Measurements from ENCODE around the gene B3GNT4. TPM values are rescaled to one million over a fixed set of nuclear protein-coding genes. Genes with fewer than 3 reads are reported as not detected.

B3GNT4 gene
- total and polyA plus RNA-seq, 2 of the 4 experiments (the other 2 are of a cell fraction): 0.18 to 0.53 TPM

GRCh38 chr12:122235741-122236140 lies 32.2 kb downstream of the B3GNT4 start:
- H3K79me1 ChIP-seq (ENCODE audit: low read depth in 1 of 2, low read length in 2 of 2): no peaks in the 10 kb centered on the region
- no peak for TF ChIP-seq CEBPB (IDR thresholded peaks at IDR 0.05; ENCODE audit: low read depth, low read length)
- TF ChIP-seq NFE2L2 (IDR thresholded peaks at IDR 0.05; ENCODE audit: low read depth, low read length): no peak
- no peak for TF ChIP-seq RFX5 (IDR thresholded peaks at IDR 0.05; ENCODE audit: low read depth, low read length)
- no peak for TF ChIP-seq FOS (IDR thresholded peaks at IDR 0.05; ENCODE audit: low read depth, low read length)
- TF ChIP-seq USF2 (IDR thresholded peaks at IDR 0.05; ENCODE audit: low read depth, low read length): no peak
- no peak for TF ChIP-seq RAD21 (IDR thresholded peaks at IDR 0.05; ENCODE audit: low read length)
- no peak for TF ChIP-seq ELK1 (IDR thresholded peaks at IDR 0.05; ENCODE audit: borderline replicate concordance, low read depth, low read length)
- no peak for TF ChIP-seq MAFK (IDR thresholded peaks at IDR 0.05; ENCODE audit: low read depth, low read length)
- no peak for TF ChIP-seq MAZ (IDR thresholded peaks at IDR 0.05; ENCODE audit: borderline replicate concordance, low read depth, low read length)
- no peak for TF ChIP-seq MXI1 (IDR thresholded peaks at IDR 0.05; ENCODE audit: borderline replicate concordance, low read depth, low read length)
- no peak for TF ChIP-seq POLR2A (IDR thresholded peaks at IDR 0.05; ENCODE audit: low read depth, low read length)
- TF ChIP-seq RCOR1 (IDR thresholded peaks at IDR 0.05; ENCODE audit: insufficient replicate concordance, low read length): no peak
- TF ChIP-seq, protein P1, sequence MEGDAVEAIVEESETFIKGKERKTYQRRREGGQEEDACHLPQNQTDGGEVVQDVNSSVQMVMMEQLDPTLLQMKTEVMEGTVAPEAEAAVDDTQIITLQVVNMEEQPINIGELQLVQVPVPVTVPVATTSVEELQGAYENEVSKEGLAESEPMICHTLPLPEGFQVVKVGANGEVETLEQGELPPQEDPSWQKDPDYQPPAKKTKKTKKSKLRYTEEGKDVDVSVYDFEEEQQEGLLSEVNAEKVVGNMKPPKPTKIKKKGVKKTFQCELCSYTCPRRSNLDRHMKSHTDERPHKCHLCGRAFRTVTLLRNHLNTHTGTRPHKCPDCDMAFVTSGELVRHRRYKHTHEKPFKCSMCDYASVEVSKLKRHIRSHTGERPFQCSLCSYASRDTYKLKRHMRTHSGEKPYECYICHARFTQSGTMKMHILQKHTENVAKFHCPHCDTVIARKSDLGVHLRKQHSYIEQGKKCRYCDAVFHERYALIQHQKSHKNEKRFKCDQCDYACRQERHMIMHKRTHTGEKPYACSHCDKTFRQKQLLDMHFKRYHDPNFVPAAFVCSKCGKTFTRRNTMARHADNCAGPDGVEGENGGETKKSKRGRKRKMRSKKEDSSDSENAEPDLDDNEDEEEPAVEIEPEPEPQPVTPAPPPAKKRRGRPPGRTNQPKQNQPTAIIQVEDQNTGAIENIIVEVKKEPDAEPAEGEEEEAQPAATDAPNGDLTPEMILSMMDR (conservative IDR thresholded peaks at IDR 0.05; ENCODE audit: low read depth, low read length): no peak
- TF ChIP-seq CHD1 (IDR thresholded peaks at IDR 0.05; ENCODE audit: low read depth, low read length): no peak
- no peak for TF ChIP-seq SMC3 (IDR thresholded peaks at IDR 0.05; ENCODE audit: low read depth, low read length)
- TF ChIP-seq BHLHE40 (IDR thresholded peaks at IDR 0.05; ENCODE audit: low read depth, low read length): no peak
- dilution Hi-C loops (cut with HindIII; ENCODE audit: low sequenced_read_pairs, unreplicated experiment): no loop called here
- no peaks in the 10 kb centered on the region for H3K27me3 ChIP-seq (ENCODE audit: control insufficient read depth, insufficient read depth, low read length)
- no peak for ATAC-seq (ENCODE audit: low read depth)
- no peaks in the 10 kb centered on the region for H3K4me1 ChIP-seq (ENCODE audit: control insufficient read depth, insufficient read depth, low read length)
- no peak overlapping the region for H2AK9ac ChIP-seq (replicated peaks; ENCODE audit: low read depth, low read length, poor library complexity)
- no CpG with 5 or more reads among the region's 7 CpGs for WGBS, 2 experiments (ENCODE audit: extremely low coverage in 2 of 2, insufficient read length in 1 of 2)
- CTCF ChIA-PET: no interaction called here
- H3K36me3 ChIP-seq (ENCODE audit: control insufficient read depth, insufficient read depth, low read length): peaks cover 22% of the 10 kb centered on the region
- H3K9ac ChIP-seq (ENCODE audit: low read depth, low read length): no peak overlapping the region
- H3K56ac ChIP-seq (ENCODE audit: extremely low read depth, insufficient read depth, low read length): no peak overlapping the region
- H3K4me3 ChIP-seq (ENCODE audit: insufficient read depth, low read depth, low read length): no peak overlapping the region
- H4K8ac ChIP-seq (ENCODE audit: low read depth in 2 of 2, low read length in 2 of 2): no peak overlapping the region
- no peak for DNase-seq
- H3K14ac ChIP-seq (replicated peaks; ENCODE audit: low read depth, low read length): no peak overlapping the region
- H3K9me1 ChIP-seq (ENCODE audit: insufficient read depth, low read length): peaks cover 4% of the 10 kb centered on the region; the same call in 1 of the 2 replicates
- H2AFZ ChIP-seq (replicated peaks; ENCODE audit: low read length, poor library complexity): no peak overlapping the region
- H4K20me1 ChIP-seq (ENCODE audit: insufficient read depth, low read length): no peaks in the 10 kb centered on the region
- intact Hi-C loops (cut with micrococcal nuclease): no loop called here
- H3K18ac ChIP-seq (ENCODE audit: low read depth, low read length): no peak overlapping the region
- H2BK15ac ChIP-seq (ENCODE audit: low read depth, low read length): no peak overlapping the region
- POLR2A ChIA-PET (ENCODE audit: unreplicated experiment): no interaction called here
- H3K23ac ChIP-seq (ENCODE audit: low read depth, low read length): no peak overlapping the region
- no peak overlapping the region for H2BK120ac ChIP-seq (ENCODE audit: low read depth, low read length)
- no peak overlapping the region for H2BK5ac ChIP-seq (ENCODE audit: low read depth, low read length, poor library complexity, severe bottlenecking)
- H2BK20ac ChIP-seq (ENCODE audit: low read depth, low read length): no peak overlapping the region
- BruUV-seq (replicated peaks): no TSS peak
- H3K27ac ChIP-seq (ENCODE audit: insufficient read depth, low read length): no peak overlapping the region
- no peak overlapping the region for H4K5ac ChIP-seq (ENCODE audit: low read depth, low read length)
- no peak overlapping the region for H3K4ac ChIP-seq (ENCODE audit: low read depth, low read length)
- H4K91ac ChIP-seq (ENCODE audit: insufficient read depth, low read depth, low read length): no peak overlapping the region
- no peak overlapping the region for H3K4me2 ChIP-seq (ENCODE audit: low read depth, low read length)
- in situ Hi-C loops (cut with MboI; ENCODE audit: low sequenced_read_pairs): no loop called here
- no peaks in the 10 kb centered on the region for H3K9me3 ChIP-seq (ENCODE audit: control insufficient read depth, insufficient read depth, low read length)
- H2AK5ac ChIP-seq (ENCODE audit: low read depth, low read length): no peak overlapping the region

Measured in IMR-90 (cell line).